WTC11 (cell line): ENCODE measurements around the gene DNAJC5G. TPM values are rescaled to one million over a fixed set of nuclear protein-coding genes. Genes with fewer than 3 reads are reported as not detected.

ENCODE experiments used
- AFF4 ChIP-seq: sonication (generic); formaldehyde crosslinking; IDR thresholded peaks from 2 replicates; pipeline ENCODE4 v1.8.1; 2023; ENCODE audit warnings: mild to moderate bottlenecking, missing genetic modification reagents, borderline replicate concordance
- ATF1 ChIP-seq: sonication (generic); formaldehyde crosslinking; IDR thresholded peaks from 2 replicates; pipeline ENCODE4 v1.8.1; 2023; ENCODE audit warnings: mild to moderate bottlenecking, moderate library complexity, missing genetic modification reagents
- ERG ChIP-seq: fragments of 250-450 bp; sonication (Bioruptor Pico); IDR thresholded peaks from 2 replicates; pipeline ENCODE4 v1.8.0; 2021; ENCODE audit warnings: mild to moderate bottlenecking
- FOXK1 ChIP-seq: sonication (generic); formaldehyde crosslinking; IDR thresholded peaks from 2 replicates; pipeline ENCODE4 v1.8.0; 2022; ENCODE audit warnings: mild to moderate bottlenecking, moderate library complexity, missing genetic modification reagents
- FOXP4 ChIP-seq: sonication (generic); formaldehyde crosslinking; IDR thresholded peaks from 2 replicates; pipeline ENCODE4 v1.8.0; 2022; ENCODE audit warnings: mild to moderate bottlenecking, missing genetic modification reagents
- IRF1 ChIP-seq: sonication (generic); formaldehyde crosslinking; IDR thresholded peaks from 2 replicates; pipeline ENCODE4 v1.8.0; 2023; ENCODE audit warnings: missing genetic modification reagents
- JAZF1 ChIP-seq: fragments of 250-450 bp; sonication (Bioruptor Pico); IDR thresholded peaks from 2 replicates; pipeline ENCODE4 v1.9.0; 2021; ENCODE audit warnings: moderate library complexity, mild to moderate bottlenecking, inconsistent platforms
- JUN ChIP-seq: sonication (generic); formaldehyde crosslinking; IDR thresholded peaks from 2 replicates; pipeline ENCODE4 v1.8.0; 2023; ENCODE audit warnings: mild to moderate bottlenecking, missing genetic modification reagents
- NFYB ChIP-seq: sonication (generic); formaldehyde crosslinking; conservative IDR thresholded peaks from 2 replicates; pipeline ENCODE4 v1.8.0; 2022; ENCODE audit warnings: low read depth, missing genetic modification reagents
- RORB ChIP-seq: fragments of 250-450 bp; sonication (Bioruptor Pico); IDR thresholded peaks from 2 replicates; pipeline ENCODE4 v1.9.0; 2021; ENCODE audit warnings: mild to moderate bottlenecking
- SOX15 ChIP-seq: fragments of 250-450 bp; sonication (Bioruptor Pico); IDR thresholded peaks from 2 replicates; pipeline ENCODE4 v1.9.0; 2021; ENCODE audit warnings: mild to moderate bottlenecking
- TEAD4 ChIP-seq: sonication (generic); formaldehyde crosslinking; IDR thresholded peaks from 2 replicates; pipeline ENCODE4 v1.8.0; 2022; ENCODE audit warnings: mild to moderate bottlenecking, missing genetic modification reagents
- ZNF219 ChIP-seq: sonication (generic); formaldehyde crosslinking; IDR thresholded peaks from 2 replicates; pipeline ENCODE4 v1.8.0; 2023; ENCODE audit warnings: missing genetic modification reagents, mild to moderate bottlenecking, borderline replicate concordance
- ZNF396 ChIP-seq: fragments of 250-450 bp; sonication (Bioruptor Pico); IDR thresholded peaks from 2 replicates; pipeline ENCODE4 v1.8.0; 2021; ENCODE audit warnings: mild to moderate bottlenecking, moderate library complexity, borderline replicate concordance
- ZNF425 ChIP-seq: fragments of 250-450 bp; sonication (Bioruptor Pico); conservative IDR thresholded peaks from 2 replicates; pipeline ENCODE4 v1.9.0; 2021; ENCODE audit warnings: mild to moderate bottlenecking
- ZNF532 ChIP-seq: fragments of 250-450 bp; sonication (Bioruptor Pico); IDR thresholded peaks from 2 replicates; pipeline ENCODE4 v1.9.0; 2021; ENCODE audit warnings: mild to moderate bottlenecking, borderline replicate concordance
- total RNA-seq: library from RNA; stranded (reverse); gene quantifications from 3 replicates; pipeline ENCODE4 v1.2.3, GENCODE V29; 2021
- TF ChIP-seq, protein P1 (sequence below): sonication (generic); formaldehyde crosslinking; IDR thresholded peaks from 2 replicates; pipeline ENCODE4 v1.8.0; 2023; ENCODE audit warnings: missing genetic modification reagents, mild to moderate bottlenecking, borderline replicate concordance
- TF ChIP-seq, protein P2 (sequence below): sonication (generic); formaldehyde crosslinking; IDR thresholded peaks from 2 replicates; pipeline ENCODE4 v1.8.1; 2023; ENCODE audit warnings: mild to moderate bottlenecking, missing genetic modification reagents, moderate library complexity

Gene DNAJC5G
- total RNA-seq, 1 experiment from 2014 or later, result 0.44 TPM

- TF ChIP-seq ZNF425 (CRISPR knock-in tag), result no peak
- no peak for TF ChIP-seq AFF4 (CRISPR knock-in tag)
- TF ChIP-seq ZNF396 (CRISPR knock-in tag), result no peak
- no peak for TF ChIP-seq ATF1
- TF ChIP-seq, protein P1, sequence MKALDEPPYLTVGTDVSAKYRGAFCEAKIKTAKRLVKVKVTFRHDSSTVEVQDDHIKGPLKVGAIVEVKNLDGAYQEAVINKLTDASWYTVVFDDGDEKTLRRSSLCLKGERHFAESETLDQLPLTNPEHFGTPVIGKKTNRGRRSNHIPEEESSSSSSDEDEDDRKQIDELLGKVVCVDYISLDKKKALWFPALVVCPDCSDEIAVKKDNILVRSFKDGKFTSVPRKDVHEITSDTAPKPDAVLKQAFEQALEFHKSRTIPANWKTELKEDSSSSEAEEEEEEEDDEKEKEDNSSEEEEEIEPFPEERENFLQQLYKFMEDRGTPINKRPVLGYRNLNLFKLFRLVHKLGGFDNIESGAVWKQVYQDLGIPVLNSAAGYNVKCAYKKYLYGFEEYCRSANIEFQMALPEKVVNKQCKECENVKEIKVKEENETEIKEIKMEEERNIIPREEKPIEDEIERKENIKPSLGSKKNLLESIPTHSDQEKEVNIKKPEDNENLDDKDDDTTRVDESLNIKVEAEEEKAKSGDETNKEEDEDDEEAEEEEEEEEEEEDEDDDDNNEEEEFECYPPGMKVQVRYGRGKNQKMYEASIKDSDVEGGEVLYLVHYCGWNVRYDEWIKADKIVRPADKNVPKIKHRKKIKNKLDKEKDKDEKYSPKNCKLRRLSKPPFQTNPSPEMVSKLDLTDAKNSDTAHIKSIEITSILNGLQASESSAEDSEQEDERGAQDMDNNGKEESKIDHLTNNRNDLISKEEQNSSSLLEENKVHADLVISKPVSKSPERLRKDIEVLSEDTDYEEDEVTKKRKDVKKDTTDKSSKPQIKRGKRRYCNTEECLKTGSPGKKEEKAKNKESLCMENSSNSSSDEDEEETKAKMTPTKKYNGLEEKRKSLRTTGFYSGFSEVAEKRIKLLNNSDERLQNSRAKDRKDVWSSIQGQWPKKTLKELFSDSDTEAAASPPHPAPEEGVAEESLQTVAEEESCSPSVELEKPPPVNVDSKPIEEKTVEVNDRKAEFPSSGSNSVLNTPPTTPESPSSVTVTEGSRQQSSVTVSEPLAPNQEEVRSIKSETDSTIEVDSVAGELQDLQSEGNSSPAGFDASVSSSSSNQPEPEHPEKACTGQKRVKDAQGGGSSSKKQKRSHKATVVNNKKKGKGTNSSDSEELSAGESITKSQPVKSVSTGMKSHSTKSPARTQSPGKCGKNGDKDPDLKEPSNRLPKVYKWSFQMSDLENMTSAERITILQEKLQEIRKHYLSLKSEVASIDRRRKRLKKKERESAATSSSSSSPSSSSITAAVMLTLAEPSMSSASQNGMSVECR (CRISPR knock-in tag), result 0 out of 2 replicates have a peak, but pooled peaks have one; percentile 26
- TF ChIP-seq SOX15 (CRISPR knock-in tag), result no peak
- TF ChIP-seq NFYB (CRISPR knock-in tag), result no peak
- TF ChIP-seq FOXP4 (CRISPR knock-in tag), result peak; percentile 80
- 0 out of 2 replicates have a peak, but pooled peaks have one; percentile 43 for TF ChIP-seq JUN
- no peak for TF ChIP-seq TEAD4 (CRISPR knock-in tag)
- TF ChIP-seq FOXK1 (CRISPR knock-in tag), result no peak; the same call in 1 of the 2 replicates
- no peak for TF ChIP-seq ZNF219 (CRISPR knock-in tag)
- TF ChIP-seq JAZF1 (CRISPR knock-in tag), result no peak
- no peak for TF ChIP-seq RORB (CRISPR knock-in tag)
- TF ChIP-seq ZNF532 (CRISPR knock-in tag), result no peak
- no peak for TF ChIP-seq ERG (CRISPR knock-in tag)
- TF ChIP-seq, protein P2, sequence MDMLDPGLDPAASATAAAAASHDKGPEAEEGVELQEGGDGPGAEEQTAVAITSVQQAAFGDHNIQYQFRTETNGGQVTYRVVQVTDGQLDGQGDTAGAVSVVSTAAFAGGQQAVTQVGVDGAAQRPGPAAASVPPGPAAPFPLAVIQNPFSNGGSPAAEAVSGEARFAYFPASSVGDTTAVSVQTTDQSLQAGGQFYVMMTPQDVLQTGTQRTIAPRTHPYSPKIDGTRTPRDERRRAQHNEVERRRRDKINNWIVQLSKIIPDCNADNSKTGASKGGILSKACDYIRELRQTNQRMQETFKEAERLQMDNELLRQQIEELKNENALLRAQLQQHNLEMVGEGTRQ (CRISPR knock-in tag), result no peak
- TF ChIP-seq IRF1 (CRISPR knock-in tag), result peak; percentile 67; the same call in 1 of the 2 replicates
Measured at GRCh38 chr2:27264253-27264752, 10.9 kb upstream of the DNAJC5G start (continued).
